GM12878 (cell line): ENCODE measurements around the gene RIPOR3. TPM values are rescaled to one million over a fixed set of nuclear protein-coding genes. Genes with fewer than 3 reads are reported as not detected.

Experiments
- ATAC-seq: fragments of 200-7000 bp; cut with Tn5 transposase; 3 replicates; pipeline ENCODE4 v1.9.1; 2020; ENCODE audit warnings: mild to moderate bottlenecking, moderate library complexity
- BruUV-seq: library from RNA; stranded (reverse); fragments of 400-500 nt; replicated peaks from 2 replicates; lab custom pipeline; 2021; lab: Mats Ljungman, UMichigan
- CTCF ChIA-PET: fragments of 300-600 bp; sonication (Branson Sonifier 250); formaldehyde crosslinking; extraction: SDS; loops from one replicate; lab custom pipeline; 2021; ENCODE audit warnings: inconsistent platforms; lab: Yijun Ruan, JAX
- POLR2A ChIA-PET: fragments of 350-600 bp; formaldehyde crosslinking; extraction: SDS; loops from one replicate; lab custom pipeline; 2021; ENCODE audit warnings: inconsistent platforms; lab: Charles Lee
- RAD21 ChIA-PET: fragments of 300-600 bp; sonication (Branson Sonifier 250); formaldehyde crosslinking; loops from one replicate; lab custom pipeline; 2023; ENCODE audit warnings: antibody characterized with exemption; ENCODE audit not compliant: unreplicated experiment; lab: Charles Lee
- SMC1A ChIA-PET: fragments of 300-600 bp; sonication (Branson Sonifier 250); formaldehyde crosslinking; loops from one replicate; lab custom pipeline; 2023; ENCODE audit not compliant: unreplicated experiment, uncharacterized antibody; lab: Charles Lee
- DNase-seq: peaks from one replicate; pipeline ENCODE4 v3.0.0-alpha.2; 2011; ENCODE audit warnings: low read depth, low spot score
- FAIRE-seq: peaks from 3 replicates; lab custom pipeline; 2011; peaks lifted over from hg19 to GRCh38; lab: Jason Lieb, UNC
- H2AFZ ChIP-seq: 2 replicates; pipeline ENCODE4 v1.6.0; 2011; ENCODE audit warnings: low read depth, low read length, control low read depth; ENCODE audit not compliant: control insufficient read depth
- H3K27ac ChIP-seq: 2 replicates; pipeline ENCODE4 v1.5.1; 2011; ENCODE audit warnings: control low read depth; ENCODE audit not compliant: control insufficient read depth, insufficient read depth
- H3K27me3 ChIP-seq, 2 experiments: replicated peaks in 1 of 2; 2 replicates each; pipeline versions ENCODE4 v1.6.0 to v1.6.1; 2011; ENCODE audit warnings: low read length in 1 of 2; ENCODE audit not compliant: control insufficient read depth in 2 of 2, insufficient read depth in 2 of 2
- H3K36me3 ChIP-seq, 2 experiments: 2 replicates each; pipeline ENCODE4 v1.5.1; 2011; ENCODE audit warnings: low read length in 1 of 2; ENCODE audit not compliant: control insufficient read depth in 2 of 2, insufficient read depth in 2 of 2
- H3K4me1 ChIP-seq: 2 replicates; pipeline ENCODE4 v1.6.1; 2011; ENCODE audit warnings: mild to moderate bottlenecking, low read length, moderate library complexity, mixed read lengths; ENCODE audit not compliant: control insufficient read depth, insufficient read depth
- H3K4me2 ChIP-seq: 2 replicates; pipeline ENCODE4 v1.6.0; 2011; ENCODE audit warnings: control low read depth; ENCODE audit not compliant: control insufficient read depth, insufficient read depth
- H3K4me3 ChIP-seq: fragments of 200-600 bp; sonication (generic); 2 replicates; pipeline ENCODE4 v1.5.1; 2016
- H3K79me2 ChIP-seq: 2 replicates; pipeline ENCODE4 v1.6.0; 2011; ENCODE audit warnings: low read length; ENCODE audit not compliant: control insufficient read depth, insufficient read depth
- H3K9ac ChIP-seq: 2 replicates; pipeline ENCODE4 v1.8.0; 2011; ENCODE audit warnings: low read length, control low read depth, mixed read lengths; ENCODE audit not compliant: control insufficient read depth, insufficient read depth
- H3K9me3 ChIP-seq: replicated peaks from 3 replicates; pipeline ENCODE4 v1.5.1; 2011; ENCODE audit warnings: mild to moderate bottlenecking, low read length; ENCODE audit not compliant: control insufficient read depth, insufficient read depth
- H4K20me1 ChIP-seq: 2 replicates; pipeline ENCODE4 v1.6.0; 2011; ENCODE audit not compliant: control insufficient read depth, insufficient read depth
- CEBPB ChIP-seq, 2 experiments: fragments of 150-350 bp in 1 of 2; IDR thresholded peaks; 2 replicates each; pipeline ENCODE4 v1.6.1; 2012 to 2014; ENCODE audit warnings: low read depth in 2 of 2, low read length in 2 of 2, borderline replicate concordance in 1 of 2, inconsistent platforms in 1 of 2
- EED ChIP-seq: sonication (generic); IDR thresholded peaks from 2 replicates; pipeline ENCODE4 v1.6.1; 2016; ENCODE audit warnings: antibody characterized with exemption, low read depth
- ETV6 ChIP-seq, 2 experiments: fragments of 450-650 bp in 1 of 2; IDR thresholded peaks in 1 of 2; conservative IDR thresholded peaks in 1 of 2; 2 replicates each; pipeline ENCODE4 v1.6.1; 2014; ENCODE audit warnings: antibody characterized with exemption in 1 of 2, borderline replicate concordance in 1 of 2, low read depth in 1 of 2, mild to moderate bottlenecking in 1 of 2, moderate library complexity in 1 of 2
- FOXM1 ChIP-seq: IDR thresholded peaks from 2 replicates; pipeline ENCODE4 v1.6.1; 2012; ENCODE audit warnings: low read depth, mild to moderate bottlenecking, inconsistent platforms, low read length, moderate library complexity
- JUND ChIP-seq: IDR thresholded peaks from 2 replicates; pipeline ENCODE4 v1.6.1; 2012; ENCODE audit warnings: low read depth, mild to moderate bottlenecking, low read length, improper control_type of control experiment, moderate library complexity
- NBN ChIP-seq: fragments of 450-650 bp; IDR thresholded peaks from 2 replicates; pipeline ENCODE4 v1.6.1; 2016
- PAX5 ChIP-seq: IDR thresholded peaks from 2 replicates; pipeline ENCODE4 v1.6.1; 2011; ENCODE audit warnings: low read depth, low read length, borderline replicate concordance
- RELA ChIP-seq: fragments of 450-650 bp; IDR thresholded peaks from 2 replicates; pipeline ENCODE4 v1.8.0; 2014; ENCODE audit warnings: borderline replicate concordance; ENCODE audit not compliant: partially characterized antibody
- RUNX3 ChIP-seq: IDR thresholded peaks from 2 replicates; pipeline ENCODE4 v1.6.1; 2012; ENCODE audit warnings: low read length, inconsistent platforms
- SIN3A ChIP-seq: IDR thresholded peaks from 2 replicates; pipeline ENCODE4 v1.6.1; 2012; ENCODE audit warnings: low read depth, low read length, improper control_type of control experiment
- SIX5 ChIP-seq: IDR thresholded peaks from 2 replicates; pipeline ENCODE4 v1.6.1; 2011; ENCODE audit warnings: mild to moderate bottlenecking, low read depth, low read length, moderate library complexity; ENCODE audit not compliant: severe bottlenecking
- SMAD1 ChIP-seq: fragments of 450-650 bp; IDR thresholded peaks from 2 replicates; pipeline ENCODE4 v1.6.1; 2018; ENCODE audit warnings: mild to moderate bottlenecking, low read depth; ENCODE audit not compliant: partially characterized antibody
- SMAD5 ChIP-seq: IDR thresholded peaks from 2 replicates; pipeline ENCODE4 v1.6.1; 2016; ENCODE audit warnings: antibody characterized with exemption, low read depth
- SMC3 ChIP-seq: IDR thresholded peaks from 2 replicates; pipeline ENCODE4 v1.6.1; 2011; ENCODE audit warnings: low read length, improper control_type of control experiment, borderline replicate concordance
- SREBF1 ChIP-seq: IDR thresholded peaks from 2 replicates; pipeline ENCODE4 v1.6.1; 2012; ENCODE audit warnings: mild to moderate bottlenecking, low read length
- TCF7 ChIP-seq: IDR thresholded peaks from 2 replicates; pipeline ENCODE4 v1.6.1; 2014; ENCODE audit warnings: antibody characterized with exemption, borderline replicate concordance
- YY1 ChIP-seq: IDR thresholded peaks from 2 replicates; pipeline ENCODE4 v1.6.1; 2011; ENCODE audit warnings: low read depth, mild to moderate bottlenecking, low read length
- WGBS: methylation state at CpG from one replicate; pipeline ENCODE4 v1.1.6; 2016; ENCODE audit warnings: low lambda C conversion rate; ENCODE audit not compliant: insufficient replicate concordance, insufficient coverage; ENCODE audit errors: missing lambda C conversion rate; 5-methylcytosine and 5-hydroxymethylcytosine counted together
- in situ Hi-C: fragments of 300-500 bp; cut with MboI; formaldehyde crosslinking; loops from 9 replicates; pipeline ENCODE4 v1.14.3; 2018; ENCODE audit warnings: mixed read lengths
- intact Hi-C: fragments of 100-400 bp; cut with micrococcal nuclease; formaldehyde crosslinking; loops from one replicate; pipeline ENCODE4 v1.14.2; 2022; ENCODE audit not compliant: unreplicated experiment
- polyA plus RNA-seq, 11 experiments: library from polyadenylated mRNA; depleted of rRNA in 4 of 11; unstranded in 6 of 11; stranded (reverse) in 5 of 11; fragments of >200 nt; fragmentation: Nextera tagmentation in 4 of 11; fragmentation: Illumina TruSeq in 1 of 11; extraction: Ambion mirVana in 4 of 11; extraction: Trizol in 1 of 11; gene quantifications; 1 replicate in 1 of 11; 2 replicates in 10 of 11; pipeline versions ENCODE4 v1.2.1 to v1.2.3, GENCODE V29; 2011 to 2016; ENCODE audit warnings: inconsistent platforms in 2 of 11, missing spikeins in 2 of 11, low read depth in 1 of 11
- total RNA-seq, 4 experiments: library from RNA; depleted of rRNA in 3 of 4; stranded (reverse); fragments of >200 nt in 3 of 4; fragmentation: Illumina TruSeq in 1 of 4; extraction: Trizol in 1 of 4; gene quantifications; 2 replicates each; pipeline versions ENCODE4 v1.2.1 to v1.2.3, GENCODE V29; 2013 to 2021
- TF ChIP-seq, protein P1 (sequence below): fragments of 150-350 bp; IDR thresholded peaks from 2 replicates; pipeline ENCODE4 v1.6.1; 2014; ENCODE audit warnings: mild to moderate bottlenecking, low read depth, low read length
- TF ChIP-seq, protein P2 (sequence below): fragments of 450-650 bp; IDR thresholded peaks from 2 replicates; pipeline ENCODE4 v1.6.1; 2016; ENCODE audit warnings: mild to moderate bottlenecking

Gene RIPOR3
- total and polyA plus RNA-seq, 10 of the 15 experiments (the other 5 are each of a cell fraction or from before 2014, with no cell fraction given), result 0.04 to 0.55 (median 0.12) TPM; not detected in 6

DNA sequence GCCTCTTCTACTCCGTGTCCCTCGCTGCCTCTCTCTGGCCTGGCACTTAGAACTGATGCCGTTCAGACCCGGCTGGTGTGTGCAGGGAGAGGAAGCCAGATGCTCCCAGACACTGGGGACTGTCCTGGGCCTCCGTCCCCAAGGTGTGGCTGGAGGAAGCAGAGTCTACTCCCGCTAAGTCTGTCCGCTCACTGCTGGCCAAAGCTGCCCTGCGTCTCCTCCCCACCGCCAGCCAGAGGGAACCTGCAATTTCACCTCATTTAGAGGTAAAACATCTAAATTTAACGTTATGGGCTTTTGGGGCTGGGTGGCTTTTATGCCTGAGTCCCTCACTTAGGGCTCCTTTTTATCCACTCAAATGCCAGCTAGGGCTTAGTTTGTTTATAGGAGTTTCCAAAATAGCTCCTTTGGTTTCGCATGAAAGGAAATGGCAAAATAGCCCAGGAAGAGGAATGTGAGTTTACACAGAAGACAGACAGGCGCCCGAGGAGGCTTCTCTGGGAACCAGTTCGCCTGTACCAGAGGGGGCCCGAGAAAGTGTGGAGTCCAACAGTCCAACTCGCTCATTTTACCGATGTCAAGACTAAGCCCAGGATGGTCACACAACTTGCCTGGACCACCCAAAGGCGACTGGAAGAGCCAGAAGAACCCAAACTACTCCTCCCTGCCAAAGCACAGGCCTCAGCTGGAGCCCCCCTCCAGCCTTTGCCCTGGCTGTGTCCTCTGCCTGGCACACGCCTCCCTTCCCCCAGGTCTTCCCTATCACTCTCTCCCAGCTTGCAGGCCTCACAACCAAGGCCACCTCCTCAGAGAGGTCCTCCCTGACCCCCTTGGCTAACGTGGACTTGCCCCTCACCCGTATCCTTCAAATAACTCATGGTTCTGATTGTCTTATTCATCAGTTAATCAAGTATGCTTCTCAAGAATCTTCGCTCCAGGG, 54.5 kb downstream of the RIPOR3 start (continued):
- TF ChIP-seq FOXM1, result no peak
- TF ChIP-seq SIN3A, result no peak
- no peak for TF ChIP-seq SMAD5
- no peak for TF ChIP-seq CEBPB (IDR thresholded peaks at IDR 0.05; ENCODE audit: borderline replicate concordance in 1 of 2, low read depth in 2 of 2, low read length in 2 of 2)
- TF ChIP-seq JUND, result no peak

DNA sequence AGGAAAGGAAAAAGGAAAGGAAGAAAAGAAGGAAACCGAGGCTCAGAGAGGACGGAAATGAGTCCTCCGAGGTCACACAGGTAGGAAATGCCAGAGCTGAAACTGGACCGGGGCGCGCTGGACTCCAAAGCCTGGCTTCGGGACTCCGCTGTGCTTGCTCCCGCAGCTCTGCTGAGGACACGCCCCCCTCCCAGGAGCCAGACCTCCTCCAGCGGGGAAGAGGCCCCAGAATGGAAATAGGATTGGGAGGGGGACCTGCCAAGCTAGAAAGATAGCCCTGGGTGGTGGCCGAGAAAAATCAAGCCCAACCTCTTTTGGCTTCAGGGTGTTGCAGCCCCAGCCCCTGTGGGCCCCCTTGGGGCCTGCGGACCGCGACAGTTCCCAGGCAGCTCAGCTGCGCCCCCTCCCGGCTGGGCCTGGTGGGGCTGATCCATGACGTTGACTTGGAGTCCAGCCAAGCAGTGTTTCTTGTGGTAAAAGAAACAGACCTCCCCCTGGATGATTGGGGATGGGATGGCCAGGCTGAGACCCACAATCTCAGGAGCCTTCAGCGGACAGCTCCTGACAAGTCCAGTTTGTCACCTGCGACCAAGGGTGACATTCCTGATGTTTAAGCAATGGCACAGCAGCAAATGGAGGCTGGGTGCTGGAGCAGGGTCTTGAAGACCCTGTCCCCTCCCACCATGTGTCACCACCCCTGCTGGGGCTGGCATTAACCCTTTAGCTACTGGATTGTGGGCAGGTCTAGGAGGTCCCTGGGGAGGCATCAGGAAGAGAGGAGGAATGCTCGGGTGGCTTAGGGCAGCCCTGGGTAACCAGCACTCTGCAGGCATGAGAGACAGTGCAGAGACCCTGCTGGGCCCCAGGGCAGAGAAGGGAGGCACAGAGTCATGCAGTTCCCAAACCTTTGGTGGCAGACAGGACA, 55.4 kb downstream of the RIPOR3 start:
- CTCF ChIA-PET, result interaction anchor here (0.6 to 2.3 kb wide), 4 partner anchors 13 to 113 kb away, joined by 3 to 6 read pairs (median 4); no protein-coding TSS in a partner anchor
- no peaks in the 10 kb centered on the region for H3K36me3 ChIP-seq
- no peak overlapping the region for H3K4me3 ChIP-seq
- no peak overlapping the region for H3K9ac ChIP-seq
- WGBS, result 30% methylated on average over 21 of the region's 21 CpGs
- RAD21 ChIA-PET, result no interaction called here
- H3K9me3 ChIP-seq, result no peaks in the 10 kb centered on the region
- H3K4me1 ChIP-seq, result no peaks in the 10 kb centered on the region
- in situ Hi-C loops, result no loop called here
- H3K79me2 ChIP-seq, result no peaks in the 10 kb centered on the region
- H3K27me3 ChIP-seq, result no peaks in the 10 kb centered on the region; a peak in 1 of 4 replicates
- peak; percentile 86 for ATAC-seq
- POLR2A ChIA-PET, result interaction anchor here (1.3 kb wide), 1 partner anchor 16 kb away, joined by 3 read pairs; no protein-coding TSS in a partner anchor
- H3K4me2 ChIP-seq, result no peak overlapping the region
- H2AFZ ChIP-seq, result no peak overlapping the region
- no peak overlapping the region for H3K27ac ChIP-seq
- no TSS peak for BruUV-seq
- H4K20me1 ChIP-seq, result no peaks in the 10 kb centered on the region
- SMC1A ChIA-PET, result no interaction called here
- intact Hi-C loops, result loop anchor here (5.0 kb wide), 1 partner anchor 159 kb away; no protein-coding TSS in a partner anchor
- no peak for FAIRE-seq
- DNase-seq, result no peak
- TF ChIP-seq SMAD1 (no peak), PAX5 (no peak), TCF7 (no peak), EED (no peak), ETV6 (conservative IDR thresholded peaks at IDR 0.05 in 1 of 2, IDR thresholded peaks at IDR 0.05 in 1 of 2; ENCODE audit: borderline replicate concordance in 1 of 2, low read depth in 1 of 2) (0 out of 4 replicates have a peak, but pooled peaks of 1 of the 2 experiments have one; percentile 46), SMC3 (peak; percentile 51; the same call in 1 of the 2 replicates), RELA (no peak), SIX5 (no peak), NBN (no peak), YY1 (peak; percentile 41; the same call in 1 of the 2 replicates), SREBF1 (no peak), RUNX3 (peak; percentile 23)
- TF ChIP-seq, protein P1, sequence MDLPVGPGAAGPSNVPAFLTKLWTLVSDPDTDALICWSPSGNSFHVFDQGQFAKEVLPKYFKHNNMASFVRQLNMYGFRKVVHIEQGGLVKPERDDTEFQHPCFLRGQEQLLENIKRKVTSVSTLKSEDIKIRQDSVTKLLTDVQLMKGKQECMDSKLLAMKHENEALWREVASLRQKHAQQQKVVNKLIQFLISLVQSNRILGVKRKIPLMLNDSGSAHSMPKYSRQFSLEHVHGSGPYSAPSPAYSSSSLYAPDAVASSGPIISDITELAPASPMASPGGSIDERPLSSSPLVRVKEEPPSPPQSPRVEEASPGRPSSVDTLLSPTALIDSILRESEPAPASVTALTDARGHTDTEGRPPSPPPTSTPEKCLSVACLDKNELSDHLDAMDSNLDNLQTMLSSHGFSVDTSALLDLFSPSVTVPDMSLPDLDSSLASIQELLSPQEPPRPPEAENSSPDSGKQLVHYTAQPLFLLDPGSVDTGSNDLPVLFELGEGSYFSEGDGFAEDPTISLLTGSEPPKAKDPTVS, result no peak
- TF ChIP-seq, protein P2, sequence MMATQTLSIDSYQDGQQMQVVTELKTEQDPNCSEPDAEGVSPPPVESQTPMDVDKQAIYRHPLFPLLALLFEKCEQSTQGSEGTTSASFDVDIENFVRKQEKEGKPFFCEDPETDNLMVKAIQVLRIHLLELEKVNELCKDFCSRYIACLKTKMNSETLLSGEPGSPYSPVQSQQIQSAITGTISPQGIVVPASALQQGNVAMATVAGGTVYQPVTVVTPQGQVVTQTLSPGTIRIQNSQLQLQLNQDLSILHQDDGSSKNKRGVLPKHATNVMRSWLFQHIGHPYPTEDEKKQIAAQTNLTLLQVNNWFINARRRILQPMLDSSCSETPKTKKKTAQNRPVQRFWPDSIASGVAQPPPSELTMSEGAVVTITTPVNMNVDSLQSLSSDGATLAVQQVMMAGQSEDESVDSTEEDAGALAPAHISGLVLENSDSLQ, result no peak
